OCI-M1 (cell line): ENCODE measurements around the gene SLC16A10.
"Not testable (repeated sequence)": the region's sequence is repeated elsewhere in the genome, so short reads cannot be mapped to it uniquely, and the experiment has no call there.

Experiments
- DNase-seq: peaks from one replicate; lab custom pipeline; 2025; lab: John Stamatoyannopoulos, UW

Gene SLC16A10

DNA sequence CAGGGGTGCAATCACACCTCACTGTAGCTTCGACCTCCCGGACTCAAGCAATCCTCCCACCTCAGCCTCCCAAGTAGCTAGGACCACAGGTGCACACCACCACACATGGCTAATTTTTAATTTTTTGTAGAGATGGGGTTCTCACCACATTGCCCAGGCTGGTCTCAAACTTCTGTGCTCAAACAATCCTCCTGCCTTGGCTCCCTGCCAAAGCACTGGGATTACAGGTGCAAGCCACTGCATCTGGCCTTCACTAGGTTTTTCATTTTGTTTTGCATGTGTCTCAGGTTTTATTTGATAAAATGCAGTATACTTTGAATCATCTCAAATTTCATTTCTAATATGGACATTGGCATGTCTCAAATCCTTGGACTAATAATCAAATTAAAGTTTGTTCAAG is 98.7 kb downstream of the SLC16A10 start:
- DNase-seq = no peak

DNA sequence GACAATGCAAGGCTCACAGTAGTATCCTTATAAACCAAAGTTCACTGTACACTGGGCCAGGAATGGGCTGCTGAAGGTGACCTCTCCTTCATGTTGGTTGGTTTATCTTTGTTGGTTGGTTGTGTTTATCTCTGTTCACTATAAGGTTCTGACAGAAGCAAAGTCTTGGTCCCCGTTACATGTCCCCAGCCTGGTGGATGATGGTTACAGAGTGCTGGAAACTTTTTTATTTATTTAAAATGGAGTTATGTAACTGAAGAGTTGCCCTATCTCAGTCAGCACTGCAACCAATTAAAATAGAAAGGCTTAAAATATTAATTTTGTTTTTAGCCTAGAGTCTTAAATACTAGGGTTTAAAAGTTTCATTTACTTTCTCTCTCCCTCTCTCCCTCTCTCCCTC is 100.6 kb downstream of the SLC16A10 start:
- no peak for DNase-seq

DNA sequence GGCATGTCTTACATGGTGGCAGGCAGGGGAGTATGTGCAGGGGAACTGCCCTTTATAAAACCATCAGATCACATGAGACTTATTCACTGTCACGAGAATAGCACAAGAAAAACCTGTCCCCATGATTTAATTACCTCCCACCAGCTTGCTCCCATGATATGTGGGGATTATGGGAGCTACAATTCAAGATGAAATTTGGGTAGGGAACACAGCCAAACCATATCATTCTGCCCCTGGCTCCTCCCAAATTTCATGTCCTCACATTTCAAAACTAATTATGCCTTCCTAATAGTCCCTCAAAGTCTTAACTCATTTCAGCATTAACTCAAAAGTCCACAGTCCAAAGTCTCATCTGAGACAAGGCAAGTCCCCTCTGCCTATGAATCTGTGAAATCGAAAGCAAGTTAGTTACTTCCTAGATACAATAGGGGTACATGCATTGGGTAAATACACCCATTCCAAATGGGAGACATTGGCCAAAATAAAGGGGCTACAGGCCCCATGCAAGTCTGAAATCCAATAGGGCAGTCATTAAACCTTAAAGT is 102.4 kb downstream of the SLC16A10 start:
- not testable (repeated sequence) for DNase-seq

DNA sequence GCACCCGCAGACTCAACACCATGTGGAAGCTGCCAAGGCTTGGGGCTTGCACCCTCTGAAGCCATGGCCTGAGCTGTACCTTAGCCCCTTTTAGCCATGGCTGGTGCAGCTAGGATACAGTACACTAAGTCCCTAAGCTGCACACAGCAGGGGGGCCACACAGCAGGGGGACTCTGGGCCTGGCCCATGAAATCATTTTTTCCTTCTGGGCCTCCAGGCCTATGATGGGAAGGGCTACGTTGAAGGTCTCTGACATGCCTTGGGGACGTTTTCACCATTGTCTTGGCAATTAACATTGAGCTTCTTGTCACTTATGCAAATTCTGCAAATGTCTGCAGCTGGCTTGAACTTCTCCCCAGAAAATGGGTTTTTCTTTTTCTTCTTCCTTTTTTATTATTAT is 103.3 kb downstream of the SLC16A10 start:
- no peak for DNase-seq

DNA sequence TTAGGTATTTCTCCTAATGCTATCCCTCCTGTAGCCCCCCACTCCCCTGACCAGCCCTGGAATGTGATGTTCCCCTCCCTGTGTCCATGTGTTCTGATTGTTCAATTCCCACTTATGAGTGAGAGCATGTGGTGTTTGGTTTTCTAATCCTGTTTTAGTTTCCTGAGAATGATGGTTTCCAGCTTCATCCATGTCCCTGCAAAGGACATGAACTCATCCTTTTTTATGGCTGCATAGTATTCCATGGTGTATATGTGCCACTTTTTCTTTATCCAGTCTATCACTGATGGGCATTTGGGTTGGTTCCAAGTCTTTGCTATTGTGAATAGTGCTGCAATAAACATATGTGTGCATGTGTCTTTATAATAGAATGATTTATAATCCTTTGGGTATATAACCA is 103.8 kb downstream of the SLC16A10 start:
- not testable (repeated sequence) for DNase-seq

DNA sequence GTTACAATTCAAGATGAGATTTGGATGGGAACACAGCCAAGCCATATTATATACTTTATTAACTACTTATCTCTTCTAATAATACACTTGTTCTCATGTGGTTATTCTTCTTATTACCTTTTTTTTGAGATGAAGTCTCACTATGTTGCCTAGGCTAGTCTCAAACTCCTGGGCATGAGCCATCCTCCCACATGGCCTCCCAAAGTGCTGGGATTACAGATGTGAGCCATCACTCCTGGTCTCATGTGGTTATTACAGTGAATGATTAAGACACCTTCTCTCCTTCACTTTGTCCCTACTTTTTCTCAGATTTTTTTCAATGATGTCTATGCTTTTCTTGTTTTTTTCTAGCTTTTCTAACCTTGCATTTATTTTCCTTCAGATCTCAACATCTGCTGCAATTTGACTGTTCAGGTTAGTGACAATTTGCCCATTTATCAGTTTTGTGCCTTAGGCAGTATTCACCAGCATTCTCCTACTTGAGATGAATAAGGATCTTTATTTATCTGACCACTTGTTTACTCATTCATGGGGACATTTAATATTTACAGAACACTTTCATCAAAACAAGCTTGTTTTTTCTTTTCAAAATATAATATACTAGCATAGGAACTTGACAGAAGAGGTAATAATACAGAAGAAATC is 105.7 kb downstream of the SLC16A10 start:
- no peak for DNase-seq

DNA sequence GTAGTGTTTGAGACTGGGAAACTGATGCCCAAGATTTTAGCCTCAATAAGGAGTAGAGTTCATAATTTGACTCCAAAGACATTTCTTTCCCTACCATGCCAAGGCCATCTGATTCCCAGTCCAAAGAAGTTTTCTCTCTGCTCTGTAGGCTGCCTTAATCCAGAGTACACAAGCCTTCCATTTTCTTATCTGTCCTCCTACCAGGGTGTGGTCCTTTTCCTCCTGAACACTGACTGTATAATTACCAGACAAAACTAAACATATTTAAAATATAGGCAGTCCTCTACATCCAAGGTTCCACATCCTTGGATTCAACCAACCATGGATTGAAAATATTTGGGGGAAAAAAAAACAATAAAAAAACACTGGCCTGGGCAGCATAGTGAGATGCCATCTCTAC is 108.4 kb downstream of the SLC16A10 start:
- peak; percentile 25 for DNase-seq

DNA sequence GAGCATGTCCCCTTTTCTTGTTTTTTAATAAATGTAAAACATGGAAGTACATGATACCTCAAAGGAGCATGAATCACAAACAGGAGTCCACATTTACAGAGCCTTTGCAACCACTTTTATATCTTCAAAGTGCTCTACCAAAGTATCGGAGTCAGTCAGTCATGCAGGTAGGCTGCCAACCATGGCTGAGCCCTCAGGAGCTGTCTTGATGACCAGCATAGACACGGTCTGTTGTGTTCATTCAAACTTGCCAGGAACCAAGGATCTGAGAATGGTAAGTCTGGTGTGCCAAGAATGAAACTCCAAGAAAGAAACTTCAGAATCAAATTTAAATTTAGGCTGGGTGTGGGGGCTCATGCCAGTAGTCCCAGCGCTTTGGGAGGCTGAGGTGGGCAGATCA is 111.5 kb downstream of the SLC16A10 start:
- no peak for DNase-seq

DNA sequence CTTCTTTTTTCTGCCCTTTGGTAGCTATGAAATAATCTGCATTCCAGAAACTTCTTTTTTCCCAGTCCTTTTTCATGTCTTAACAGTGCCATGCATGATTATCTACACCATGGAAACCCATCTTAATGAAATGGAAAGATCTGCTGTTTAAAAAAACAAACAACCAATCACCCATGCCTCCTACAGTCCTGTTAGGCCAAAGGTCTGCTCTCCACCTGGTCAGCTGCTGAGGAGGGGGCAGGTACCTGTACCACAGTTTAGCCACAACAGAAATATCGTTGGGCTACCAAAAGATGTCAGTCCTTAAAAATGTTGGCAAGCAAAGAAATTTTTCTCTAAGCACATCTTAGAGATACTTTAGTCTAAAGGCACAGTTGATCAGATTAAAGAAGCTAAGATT is 112.6 kb downstream of the SLC16A10 start:
- no peak for DNase-seq

DNA sequence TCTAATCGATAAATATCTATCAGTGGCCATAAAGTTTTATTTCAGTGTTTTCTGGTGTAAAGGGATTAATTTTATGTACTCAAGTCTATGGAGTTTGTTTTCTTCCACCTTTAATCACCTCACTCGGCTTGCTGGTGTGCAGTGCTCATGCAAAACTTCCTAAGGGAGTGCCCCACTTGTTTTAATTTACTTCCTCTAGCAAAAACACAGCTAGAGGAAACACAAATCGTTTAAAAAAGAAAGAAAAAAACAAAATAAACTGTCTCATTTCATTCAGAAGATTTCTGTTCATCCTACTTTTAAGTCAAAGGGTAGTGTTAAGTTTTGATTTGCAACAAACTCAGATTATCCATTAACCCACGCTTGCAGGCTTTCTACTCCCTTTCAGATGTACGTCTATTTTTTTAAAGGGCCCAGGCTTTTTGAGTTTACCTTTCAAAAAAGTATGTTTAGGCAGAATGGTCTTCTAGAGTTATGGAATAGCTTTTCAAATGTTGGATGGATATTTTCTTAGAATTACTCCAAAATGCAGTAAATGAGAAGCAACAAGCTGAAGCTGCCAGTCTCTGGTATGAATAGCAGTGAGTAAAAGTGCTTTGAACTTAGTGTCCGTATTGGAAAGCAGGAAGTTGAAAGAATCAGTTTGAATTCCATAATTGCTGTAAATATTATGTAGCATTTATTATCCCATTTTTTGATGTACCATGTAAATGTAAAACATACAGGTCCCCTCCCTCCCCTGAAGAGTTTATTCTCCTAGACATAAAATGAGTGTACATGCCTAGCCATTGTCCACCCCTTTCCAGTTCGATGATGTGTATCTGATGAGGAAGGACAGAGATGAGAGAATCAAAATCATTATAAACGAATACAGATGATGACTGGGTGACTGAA is 113.3 kb downstream of the SLC16A10 start:
- DNase-seq = no peak

DNA sequence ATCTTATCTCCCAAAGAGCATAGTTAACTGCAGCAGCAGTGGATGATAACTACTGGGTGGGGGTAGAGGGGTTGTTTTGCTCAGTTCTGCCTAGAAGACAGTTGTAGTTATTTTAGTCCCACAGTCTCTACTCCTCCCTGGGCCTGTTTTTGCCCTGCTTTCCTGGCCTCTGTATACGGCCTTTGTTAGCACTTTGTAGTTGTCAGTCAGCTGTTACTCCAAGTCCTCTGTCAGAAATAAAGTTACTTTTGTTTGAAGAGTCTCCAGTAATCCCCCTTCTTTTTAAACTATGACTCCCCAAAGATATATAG is 113.9 kb downstream of the SLC16A10 start:
- DNase-seq = peak; percentile 54

DNA sequence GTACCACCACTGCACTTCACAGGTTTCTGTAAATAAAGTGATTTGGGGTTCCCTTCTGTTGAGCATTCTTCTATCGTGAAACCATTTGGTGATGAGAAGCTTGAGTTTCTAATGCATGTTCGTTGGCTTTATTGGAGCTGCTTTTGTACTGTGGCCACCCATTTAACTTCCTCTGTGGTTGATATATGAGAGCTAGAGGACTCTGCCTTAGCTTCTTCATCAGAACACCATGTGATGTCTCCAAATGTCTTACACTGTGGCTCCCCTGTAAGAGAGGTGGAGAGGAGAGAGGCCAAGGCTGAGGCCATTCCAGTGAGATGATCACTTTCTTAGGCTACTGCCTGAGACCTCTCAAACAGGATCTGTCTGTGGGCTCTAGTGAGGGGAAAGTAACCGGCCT is 114.5 kb downstream of the SLC16A10 start:
- DNase-seq = no peak

DNA sequence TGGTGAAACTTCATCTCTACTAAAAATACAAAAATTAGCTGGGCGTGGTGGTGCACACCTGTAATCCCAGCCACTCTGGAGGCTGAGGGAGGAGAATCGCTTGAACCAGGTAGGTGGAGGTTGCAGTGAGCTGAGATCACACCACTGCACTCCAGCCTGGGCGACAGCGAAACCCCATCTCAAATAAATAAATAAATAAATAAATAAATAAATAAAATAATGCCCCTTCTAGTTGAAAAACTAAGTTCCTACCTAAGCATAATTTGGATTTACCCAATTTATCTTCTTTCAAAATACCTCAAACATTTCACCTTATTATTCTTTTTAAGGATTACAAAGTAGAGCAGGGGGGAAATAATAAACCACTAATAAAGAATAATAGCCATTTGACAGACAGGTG is 116.2 kb downstream of the SLC16A10 start:
- DNase-seq = not testable (repeated sequence)

DNA sequence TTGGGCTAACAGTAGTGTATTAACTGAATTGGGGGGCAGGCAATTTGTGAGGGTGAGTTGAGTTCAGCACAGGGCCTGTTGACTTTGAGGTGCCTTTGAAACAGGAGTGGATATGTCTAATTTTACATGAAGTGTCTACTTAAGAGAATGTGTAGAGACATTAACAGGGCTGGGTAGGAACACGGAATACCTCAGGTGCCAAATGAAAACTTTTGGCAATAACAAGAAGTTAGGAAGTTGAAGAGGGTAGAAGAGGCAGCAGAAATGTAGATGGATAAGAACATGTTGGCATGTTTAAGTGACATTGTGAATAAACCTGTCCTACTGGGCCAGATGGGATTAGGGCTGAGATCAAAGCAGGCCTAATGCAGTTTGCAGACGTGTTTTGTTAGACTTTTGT is 117.0 kb downstream of the SLC16A10 start:
- DNase-seq = no peak

DNA sequence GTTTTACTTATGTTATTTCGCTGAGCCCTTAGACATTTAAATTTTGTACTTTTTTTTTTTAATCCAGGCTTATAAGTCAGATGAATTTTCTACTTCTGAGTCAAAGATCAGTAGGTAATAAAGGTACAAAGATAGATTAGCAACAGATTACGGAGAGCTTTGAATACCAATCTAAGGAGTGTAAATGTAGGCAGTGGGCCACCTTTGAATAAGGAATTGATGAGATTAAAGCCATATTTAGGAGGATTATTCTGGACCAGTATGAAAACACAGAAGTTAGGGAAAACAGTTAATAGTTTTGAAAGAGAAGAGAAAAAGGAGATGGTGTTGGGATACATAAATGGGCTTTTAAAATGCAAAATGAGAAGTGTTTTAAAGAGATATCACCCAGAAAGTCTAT is 117.6 kb downstream of the SLC16A10 start:
- DNase-seq = no peak

DNA sequence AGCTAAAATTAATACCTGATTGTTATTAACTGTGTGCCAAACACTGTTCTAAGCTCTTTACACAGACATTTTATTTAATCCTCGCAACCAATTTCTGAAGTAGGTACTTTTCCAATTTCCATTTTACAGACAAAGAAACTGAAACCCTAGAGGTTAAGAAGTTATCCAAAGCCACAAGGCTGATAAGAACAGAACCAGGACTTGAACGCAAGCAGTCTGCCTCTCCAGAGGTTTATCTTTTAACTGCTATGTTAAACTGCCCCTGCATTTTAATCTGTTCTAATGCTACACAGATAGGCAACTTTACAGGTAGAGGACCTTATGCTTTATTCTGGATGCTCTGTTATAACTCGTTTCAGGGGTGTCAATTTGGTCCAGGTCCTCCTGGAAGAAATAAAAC is 118.2 kb downstream of the SLC16A10 start:
- peak; percentile 66 for DNase-seq

DNA sequence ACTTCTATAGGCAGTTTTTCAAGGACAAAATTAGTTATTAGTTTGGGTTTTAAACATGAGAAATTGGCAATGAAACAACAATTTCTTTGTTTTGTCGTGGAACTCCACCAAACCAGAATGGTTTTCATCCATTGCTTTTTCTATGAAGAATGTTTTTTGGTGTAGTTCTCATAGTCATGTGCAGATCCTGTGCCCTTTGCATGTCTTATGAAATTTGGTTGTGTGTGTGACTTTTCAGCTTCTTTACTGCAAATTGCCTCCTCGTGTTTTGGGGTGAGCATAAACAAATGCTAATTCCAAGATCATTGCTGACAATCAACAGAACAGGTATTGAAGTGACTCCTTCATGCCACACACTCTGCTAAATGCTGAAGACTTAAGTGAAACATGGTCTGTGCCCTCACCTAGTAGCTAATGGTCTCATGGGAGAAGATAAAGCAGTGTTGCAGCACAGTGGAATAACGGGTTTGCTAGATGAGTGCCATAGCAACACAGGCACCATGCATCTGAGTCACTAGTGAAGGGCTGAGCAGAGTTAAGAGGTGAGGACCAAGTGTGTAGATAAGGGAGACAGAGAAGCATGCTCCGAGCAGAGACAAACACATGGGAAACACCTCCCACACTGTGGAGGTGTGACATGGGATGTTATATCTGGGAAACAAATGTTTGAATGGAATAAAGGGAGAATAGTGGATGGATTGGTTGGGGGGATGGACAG is 120.0 kb downstream of the SLC16A10 start:
- no peak for DNase-seq

DNA sequence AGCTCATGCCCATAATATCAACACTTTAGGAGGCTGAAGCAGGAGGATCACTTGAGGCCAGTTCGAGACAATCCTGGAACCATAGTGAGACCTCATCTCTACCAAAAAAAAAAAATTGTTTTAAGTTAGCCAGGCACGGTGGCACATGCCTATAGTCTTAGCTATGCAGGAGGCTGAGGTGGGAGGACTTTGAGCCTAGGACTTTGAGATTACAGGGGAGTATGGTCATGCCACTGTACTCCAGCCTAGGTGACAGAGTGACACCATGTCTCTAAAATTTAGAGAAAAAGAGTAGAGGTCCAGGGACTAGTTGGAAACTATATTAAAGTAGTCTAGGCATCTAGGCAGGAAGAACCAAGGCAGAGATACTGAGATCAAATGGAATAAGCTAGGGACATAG is 121.6 kb downstream of the SLC16A10 start:
- no peak for DNase-seq

DNA sequence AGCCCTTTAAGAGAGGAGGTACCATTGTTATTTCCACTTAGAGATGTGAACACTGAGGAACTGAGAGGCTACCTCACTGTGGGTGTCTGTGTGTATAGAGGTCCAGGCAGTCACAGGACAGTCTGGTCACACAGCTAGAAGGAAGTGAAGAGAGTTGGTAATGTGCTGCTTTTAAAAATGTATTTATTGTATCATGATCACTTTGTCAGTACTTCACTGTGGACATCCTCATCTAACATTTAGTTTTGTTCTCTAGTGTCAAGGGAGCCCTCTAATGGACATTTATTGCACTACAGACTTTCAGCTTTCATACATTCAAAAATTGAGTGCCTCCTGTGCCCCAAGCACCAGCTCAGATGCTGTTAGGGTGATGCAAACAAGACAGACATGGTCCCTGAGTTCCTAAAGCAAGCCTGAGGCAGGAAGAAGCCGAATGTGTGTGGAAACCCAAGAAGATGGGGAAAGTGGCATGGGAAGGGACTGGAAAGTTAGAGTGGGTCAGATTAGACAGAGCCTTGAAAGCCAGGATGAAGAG is 123.0 kb downstream of the SLC16A10 start:
- DNase-seq = peak; percentile 90

DNA sequence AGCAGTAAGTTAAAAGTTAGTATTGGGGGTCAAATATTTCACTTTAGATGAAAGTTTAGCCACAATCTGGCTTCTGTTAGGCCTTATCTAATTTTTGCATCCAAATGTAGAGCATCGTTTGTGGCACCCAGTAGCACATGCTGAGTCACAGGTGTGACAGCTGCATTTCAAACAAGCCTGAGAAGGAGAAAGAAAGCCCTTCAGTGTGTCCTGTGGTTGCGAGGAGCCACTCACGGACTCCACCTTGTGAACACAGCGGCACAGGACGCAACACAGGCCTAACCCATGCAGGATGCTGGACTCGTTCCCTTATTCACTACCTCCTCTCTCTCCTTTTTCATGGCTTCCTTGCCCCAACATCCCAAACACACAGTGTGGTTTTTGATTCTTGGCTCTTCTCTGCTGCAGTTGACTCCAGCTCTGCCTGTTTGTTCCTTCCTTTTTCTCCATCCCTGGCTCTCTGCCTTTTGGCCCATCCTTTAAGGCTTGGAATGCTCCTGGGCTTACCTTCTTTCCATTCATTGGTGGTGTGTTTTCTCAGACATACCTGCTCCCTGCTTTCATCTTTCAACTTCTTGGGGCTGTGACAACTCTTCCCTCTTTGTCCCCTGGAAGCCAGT is 124.2 kb downstream of the SLC16A10 start:
- no peak for DNase-seq

DNA sequence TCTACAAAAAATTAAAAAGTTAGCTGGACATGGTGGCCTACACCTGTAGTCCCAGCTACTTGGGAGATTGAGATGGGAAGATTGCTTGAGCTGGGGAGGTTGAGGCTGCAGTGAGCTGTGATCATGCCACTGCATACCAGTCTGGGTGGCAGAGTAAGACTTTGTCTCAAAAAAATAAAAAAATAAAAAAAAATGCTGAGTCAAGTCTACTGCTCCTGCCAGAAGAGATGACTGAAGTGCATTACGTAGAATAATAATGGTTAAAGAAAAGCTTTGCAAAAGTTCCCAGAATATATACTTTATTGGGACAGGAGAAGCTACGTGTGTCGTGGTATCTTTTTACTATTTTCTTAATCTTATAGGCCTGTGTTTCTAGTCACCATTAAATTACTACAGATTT is 125.3 kb downstream of the SLC16A10 start:
- no peak for DNase-seq

DNA sequence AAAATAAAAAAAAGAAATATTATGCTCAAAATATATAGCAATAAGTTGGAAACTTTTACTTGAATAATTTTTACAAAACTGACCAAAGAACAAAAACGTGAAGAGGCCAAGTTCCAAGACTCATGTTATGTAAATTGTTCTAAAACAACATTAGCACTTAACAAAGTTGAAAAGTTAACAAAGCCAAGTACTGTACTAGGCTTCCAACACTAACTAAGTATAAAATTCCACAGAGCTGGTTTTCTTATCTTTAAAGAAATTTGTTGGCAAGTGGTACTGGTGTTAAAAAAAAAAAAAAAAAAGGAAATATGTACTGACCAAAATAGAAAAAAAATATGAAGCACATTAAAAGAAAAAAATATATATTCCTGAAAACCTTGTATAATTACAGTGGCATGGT is 127.8 kb downstream of the SLC16A10 start:
- DNase-seq = no peak
